Chondrocyte (in vitro differentiated cells): ENCODE data around the gene UNC13B. TPM values are rescaled to one million over a fixed set of nuclear protein-coding genes. Genes with fewer than 3 reads are reported as not detected.
"Not testable (repeated sequence)": the region's sequence is repeated elsewhere in the genome, so short reads cannot be mapped to it uniquely, and the experiment has no call there.

Experiments used
- DNase-seq: peaks from one replicate; pipeline ENCODE4 v3.0.0; 2021; ENCODE audit warnings: mixed read lengths, low spot score
- H3K27ac Mint-ChIP-seq: one replicate; pipeline ENCODE4 v1.8.0; 2021; ENCODE audit warnings: mild to moderate bottlenecking, moderate library complexity, mixed read lengths; ENCODE audit not compliant: unreplicated experiment
- H3K27me3 Mint-ChIP-seq: 2 replicates; pipeline ENCODE4 v1.8.0; 2021; ENCODE audit warnings: low read depth, mixed read lengths
- H3K36me3 Mint-ChIP-seq: 2 replicates; pipeline ENCODE4 v1.8.0; 2021; ENCODE audit warnings: low read depth, mixed read lengths
- H3K4me1 Mint-ChIP-seq: 2 replicates; pipeline ENCODE4 v1.8.0; 2021; ENCODE audit warnings: low read depth, mild to moderate bottlenecking, mixed read lengths
- H3K4me3 Mint-ChIP-seq: one replicate; pipeline ENCODE4 v1.8.0; 2021; ENCODE audit warnings: mild to moderate bottlenecking, moderate library complexity, mixed read lengths; ENCODE audit not compliant: unreplicated experiment
- H3K9me3 Mint-ChIP-seq: 2 replicates; pipeline ENCODE4 v1.8.0; 2021; ENCODE audit warnings: low read depth, mixed read lengths
- CTCF ChIP-seq: fragments of 200-600 bp; sonication (generic); IDR thresholded peaks from 2 replicates; pipeline ENCODE4 v1.5.0; 2021; ENCODE audit warnings: antibody characterized with exemption, mild to moderate bottlenecking, moderate library complexity
- total RNA-seq: library from RNA; stranded (reverse); gene quantifications from 3 replicates; pipeline ENCODE4 v1.2.1, GENCODE V29; 2021

The UNC13B gene
- total RNA-seq, 1 donor from 2014 or later: 32.8 TPM

GRCh38 chr9:35136866-35137265 lies 24.9 kb upstream of the UNC13B start:
- H3K4me3 Mint-ChIP-seq: no peak overlapping the region
- H3K27ac Mint-ChIP-seq: no peak overlapping the region
- peaks cover 6% of the 10 kb centered on the region for H3K9me3 Mint-ChIP-seq
- no peaks in the 10 kb centered on the region for H3K4me1 Mint-ChIP-seq
- peaks cover 9% of the 10 kb centered on the region for H3K27me3 Mint-ChIP-seq
- DNase-seq: no peak
- TF ChIP-seq CTCF: no peak
- H3K36me3 Mint-ChIP-seq: no peaks in the 10 kb centered on the region

- no peak for TF ChIP-seq CTCF
- Mint-ChIP-seq H3K4me3 (no peak overlapping the region), H3K4me1 (no peaks in the 10 kb centered on the region), H3K9me3 (peaks cover 11% of the 10 kb centered on the region), H3K27me3 (peaks cover 5% of the 10 kb centered on the region), H3K27ac (no peak overlapping the region), H3K36me3 (peaks cover 2% of the 10 kb centered on the region)
- no peak for DNase-seq
Measured at GRCh38 chr9:35140093-35140492, 21.7 kb upstream of the UNC13B start.

- H3K27ac Mint-ChIP-seq: no peak overlapping the region
- no peak for DNase-seq
- TF ChIP-seq CTCF: no peak
- peaks cover 4% of the 10 kb centered on the region for H3K36me3 Mint-ChIP-seq
- H3K27me3 Mint-ChIP-seq: peaks cover 3% of the 10 kb centered on the region
- no peaks in the 10 kb centered on the region for H3K4me1 Mint-ChIP-seq
- H3K4me3 Mint-ChIP-seq: no peak overlapping the region
- peaks cover 17% of the 10 kb centered on the region for H3K9me3 Mint-ChIP-seq
Measured at GRCh38 chr9:35142037-35142436, 19.8 kb upstream of the UNC13B start.

- Mint-ChIP-seq H3K9me3 (peaks cover 43% of the 10 kb centered on the region), H3K36me3 (peaks cover 19% of the 10 kb centered on the region)
- not testable (repeated sequence) for H3K27ac Mint-ChIP-seq, H3K4me1 Mint-ChIP-seq, H3K27me3 Mint-ChIP-seq, H3K4me3 Mint-ChIP-seq, DNase-seq
Measured at GRCh38 chr9:35147941-35148563, 13.8 kb upstream of the UNC13B start.

- DNase-seq: no peak
- Mint-ChIP-seq H3K4me1 (no peaks in the 10 kb centered on the region), H3K27ac (no peak overlapping the region), H3K36me3 (peaks cover 15% of the 10 kb centered on the region), H3K4me3 (no peak overlapping the region), H3K9me3 (peaks cover 22% of the 10 kb centered on the region), H3K27me3 (no peaks in the 10 kb centered on the region)
- no peak for TF ChIP-seq CTCF
Measured at GRCh38 chr9:35152926-35153325, 8.9 kb upstream of the UNC13B start.

- H3K4me1 Mint-ChIP-seq: peaks cover 5% of the 10 kb centered on the region
- no peak for DNase-seq
- no peak overlapping the region for H3K4me3 Mint-ChIP-seq
- H3K27ac Mint-ChIP-seq: no peak overlapping the region
- TF ChIP-seq CTCF: no peak
- H3K27me3 Mint-ChIP-seq: no peaks in the 10 kb centered on the region
- peaks cover 2% of the 10 kb centered on the region for H3K36me3 Mint-ChIP-seq
- no peaks in the 10 kb centered on the region for H3K9me3 Mint-ChIP-seq
Measured at GRCh38 chr9:35156781-35157180, 5.0 kb upstream of the UNC13B start.

GRCh38 chr9:35157836-35158235 lies 4.0 kb upstream of the UNC13B start:
- DNase-seq, H3K36me3 Mint-ChIP-seq, H3K4me1 Mint-ChIP-seq, H3K4me3 Mint-ChIP-seq, H3K27ac Mint-ChIP-seq, H3K27me3 Mint-ChIP-seq, H3K9me3 Mint-ChIP-seq: not testable (repeated sequence)
